Measurements from ENCODE around the gene TSFM.

Gene TSFM

GRCh38 chr12:57781244-57781643 lies 1.3 kb upstream of the TSFM start:
- DNase-seq: no peak

- no peak for DNase-seq
Measured at GRCh38 chr12:57781801-57782200, 786 bp upstream of the TSFM start.

GRCh38 chr12:57782243-57782607 lies 362 bp upstream of the TSFM start:
- DNase-seq: no peak

GRCh38 chr12:57783466-57783801 lies 847 bp downstream of the TSFM start:
- no peak for DNase-seq

- DNase-seq: no peak
Measured at GRCh38 chr12:57783861-57784260, 1.3 kb downstream of the TSFM start.

DNA sequence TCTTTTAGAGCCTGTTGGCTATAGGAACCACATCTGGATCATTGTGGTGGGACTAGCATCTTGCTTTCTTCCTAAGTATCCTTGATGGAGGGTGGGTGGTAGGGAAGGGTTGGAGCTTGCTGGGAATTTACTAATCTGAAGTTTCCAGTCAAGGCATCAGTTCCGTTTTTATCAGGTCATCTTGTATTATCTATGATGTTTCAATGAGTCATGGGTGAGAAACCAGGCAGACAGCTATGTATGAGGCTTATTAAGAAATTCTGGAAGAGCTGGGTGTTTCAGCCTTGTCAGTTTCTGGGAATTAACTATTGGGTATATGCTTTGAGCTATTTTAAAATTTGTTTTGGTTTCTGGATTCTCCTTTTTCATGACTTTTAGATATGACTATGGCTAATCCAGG lies 11.3 kb downstream of the TSFM start:
- peak; percentile 93 for DNase-seq

DNA sequence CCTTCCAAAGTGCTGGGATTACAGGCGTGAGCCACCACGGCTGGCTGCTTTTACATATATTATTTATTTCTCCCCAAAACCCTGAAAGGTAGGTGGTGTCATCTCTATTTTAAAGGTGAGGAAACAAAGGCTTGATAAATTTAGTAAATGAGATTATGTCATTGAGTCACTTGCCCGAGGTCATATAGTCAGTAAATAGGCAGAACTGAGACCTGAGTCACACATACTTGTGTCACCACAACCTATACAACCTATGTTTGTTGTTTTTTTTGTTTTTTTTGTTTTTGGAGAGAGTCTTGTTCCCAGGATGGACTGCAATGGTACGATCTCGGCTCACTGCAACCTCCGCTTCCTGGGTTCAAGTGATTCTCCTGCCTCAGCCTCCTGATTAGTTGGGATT lies 12.8 kb downstream of the TSFM start:
- DNase-seq: peak; percentile 51

- DNase-seq: no peak
Measured at GRCh38 chr12:57796996-57797395, 14.4 kb downstream of the TSFM start.

DNA sequence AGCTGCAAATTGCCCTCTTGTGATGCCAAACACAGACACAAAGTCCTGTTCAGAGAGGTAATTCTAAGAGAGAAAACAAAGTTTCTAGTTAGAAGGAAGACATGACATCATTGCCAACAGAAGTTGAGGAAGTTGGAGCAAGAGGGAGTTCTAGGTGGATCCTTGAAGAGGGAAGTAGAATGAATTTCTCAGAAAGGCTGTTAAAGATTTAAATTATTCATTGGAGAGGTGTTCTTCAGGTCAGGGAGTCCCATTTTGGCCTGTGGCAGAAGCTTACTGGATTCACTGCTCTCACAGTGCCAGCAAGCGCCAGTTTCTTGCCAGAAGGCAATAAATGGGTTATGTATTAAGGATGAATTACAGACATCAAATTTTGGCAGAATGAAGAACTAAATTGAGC lies 15.3 kb downstream of the TSFM start:
- DNase-seq: peak; percentile 67

DNA sequence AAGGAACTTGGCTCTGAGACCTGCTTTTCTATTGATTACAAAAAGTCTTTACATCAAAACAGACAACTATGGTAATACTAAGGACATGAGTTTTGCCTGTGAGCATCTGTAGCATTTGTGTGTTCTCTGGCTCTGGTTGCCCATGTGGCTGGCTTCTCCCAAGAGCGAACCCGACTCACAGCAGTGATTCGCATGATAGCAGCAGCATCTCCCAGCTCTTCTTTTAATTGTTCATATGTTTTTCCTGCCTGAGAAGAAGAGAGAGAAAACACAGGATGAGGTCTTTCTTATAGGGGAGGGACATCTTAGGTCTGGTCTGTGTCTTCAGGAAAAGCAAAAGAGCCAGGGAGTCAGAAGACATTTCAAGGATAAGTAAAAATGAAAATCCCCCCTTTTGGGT lies 18.4 kb downstream of the TSFM start:
- no peak for DNase-seq

- DNase-seq: no peak
Measured at GRCh38 chr12:57802607-57803006, 20.0 kb downstream of the TSFM start.

- peak; percentile 44 for DNase-seq
Measured at GRCh38 chr12:57803319-57803893, 20.8 kb downstream of the TSFM start.

DNA sequence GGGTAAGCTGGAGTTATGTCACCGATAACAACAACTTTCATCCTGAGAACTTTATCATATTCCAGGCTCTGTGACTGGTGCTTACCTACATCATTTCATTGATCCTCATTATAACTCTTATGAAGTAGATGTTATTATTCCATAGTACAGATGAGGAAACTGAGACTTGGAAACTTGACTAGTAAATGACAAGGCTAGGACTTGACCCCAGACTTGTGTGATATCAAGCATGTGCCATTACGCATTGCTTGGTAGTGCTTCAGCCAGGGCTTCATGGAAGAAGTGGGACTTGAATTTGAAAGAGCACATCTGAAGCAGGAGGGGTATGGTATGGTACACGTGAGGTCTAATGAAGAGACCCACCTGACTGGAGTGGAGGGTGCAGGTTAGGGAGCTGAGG lies 24.1 kb downstream of the TSFM start:
- no peak for DNase-seq

- DNase-seq: no peak
Measured at GRCh38 chr12:57807285-57807684, 24.7 kb downstream of the TSFM start.

GRCh38 chr12:57808351-57808750 lies 25.8 kb downstream of the TSFM start:
- no peak for DNase-seq

- DNase-seq: no peak
Measured at GRCh38 chr12:57809425-57809824, 26.8 kb downstream of the TSFM start.

DNA sequence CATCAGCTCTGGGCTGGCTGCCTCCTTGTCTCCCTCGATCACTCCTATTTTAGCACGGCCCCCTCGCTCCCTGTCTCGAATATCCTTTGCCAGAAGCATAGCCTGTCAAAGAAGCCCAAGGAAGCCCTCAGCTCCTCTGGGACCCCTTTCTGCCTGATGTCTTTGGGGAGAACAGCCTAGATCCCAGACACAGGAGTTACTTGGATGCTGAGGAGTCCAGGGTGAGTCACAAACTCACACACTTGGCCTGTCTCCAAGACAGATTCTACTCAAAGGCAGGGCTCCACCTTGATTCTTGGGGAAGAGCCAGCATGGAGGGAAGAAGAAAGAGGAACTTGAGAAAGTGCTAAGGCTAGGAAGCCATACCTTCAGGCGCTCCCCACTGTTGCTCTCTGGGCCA lies 27.9 kb downstream of the TSFM start:
- DNase-seq: no peak

DNA sequence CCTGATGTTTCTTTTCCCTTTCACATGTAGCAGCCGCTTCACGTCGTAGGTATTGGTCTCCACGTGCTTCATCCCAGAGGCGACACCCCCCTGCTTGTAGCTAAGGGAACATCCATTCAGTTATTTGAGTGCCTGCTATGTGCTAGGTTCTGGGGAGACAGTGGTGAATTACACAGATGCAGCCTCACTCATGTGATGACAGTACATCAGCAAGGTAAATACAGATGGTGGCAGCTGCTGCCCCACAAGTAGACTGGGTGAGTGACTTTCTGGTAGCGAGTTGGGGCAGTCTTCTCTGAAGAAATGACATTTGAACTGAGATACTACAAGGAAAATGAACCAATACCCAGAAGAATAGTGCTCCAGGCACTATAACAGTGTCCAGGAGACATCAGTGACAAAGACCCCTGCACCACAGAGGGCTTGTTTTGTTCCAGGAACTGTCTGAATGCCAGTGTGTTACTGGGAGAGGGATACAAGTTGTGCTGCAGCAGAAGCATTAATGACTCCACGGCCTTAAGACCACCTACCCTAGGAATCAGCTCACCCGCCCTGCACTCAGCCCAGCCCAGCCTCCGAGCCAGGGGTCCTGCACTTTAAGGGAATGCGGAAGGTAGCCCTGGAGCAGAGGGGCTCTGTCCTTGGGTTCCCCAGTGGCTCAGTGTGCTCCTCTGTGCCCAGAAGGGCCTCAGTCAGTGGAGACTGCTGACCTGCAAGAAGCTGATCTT lies 28.6 kb downstream of the TSFM start:
- DNase-seq: no peak

- DNase-seq: no peak
Measured at GRCh38 chr12:57813111-57813970, 30.8 kb downstream of the TSFM start.

GRCh38 chr12:57813971-57814772 lies 31.6 kb downstream of the TSFM start:
- DNase-seq: no peak

GRCh38 chr12:57815177-57816000 lies 32.8 kb downstream of the TSFM start:
- DNase-seq: no peak
